Activated CD8-positive, alpha-beta memory T cell treated with anti-CD3 and anti-CD28 coated beads, Interleukin-2, amount 50 U/mL, for 24 hours (primary cell): ENCODE data around the gene NBPF3.
"Not testable (repeated sequence)": the region's sequence is repeated elsewhere in the genome, so short reads cannot be mapped to it uniquely, and the experiment has no call there.

ENCODE experiments used
- DNase-seq: peaks from one replicate; pipeline ENCODE4 v3.0.0-alpha.2; 2020; ENCODE audit errors: extremely low read depth

The NBPF3 gene

DNA sequence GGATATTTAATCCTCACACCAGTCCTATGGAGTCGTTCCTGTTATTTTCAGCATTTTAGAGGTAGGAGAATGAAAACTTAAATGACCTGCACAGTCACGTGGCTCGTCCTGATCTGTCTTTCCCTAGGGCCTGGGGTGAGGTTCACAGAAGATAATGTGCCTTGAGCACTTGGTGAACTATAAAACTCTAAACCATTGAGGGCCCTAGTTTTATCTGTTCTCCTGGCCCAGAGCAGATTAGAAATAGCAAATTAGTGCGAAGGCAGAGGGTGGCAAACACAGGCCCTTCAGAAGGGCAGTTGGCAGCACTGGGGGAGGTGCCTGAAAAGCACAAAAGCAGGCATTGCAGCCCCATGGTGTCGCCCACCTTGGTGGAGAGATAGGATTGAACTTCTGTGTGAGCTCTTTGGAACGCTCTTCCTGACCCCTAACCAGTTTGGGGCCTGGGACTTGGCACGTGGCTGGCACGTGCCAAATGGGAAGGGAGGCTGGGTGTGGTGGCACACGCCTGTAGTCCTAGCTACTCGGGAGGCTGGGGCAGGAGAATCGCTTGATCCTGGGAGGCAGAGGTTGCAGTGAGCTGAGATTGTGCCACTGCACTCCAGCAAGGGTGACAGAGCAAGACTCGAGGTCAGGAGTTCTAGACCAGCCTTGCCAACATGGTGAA is 1.2 kb upstream of the NBPF3 start:
- DNase-seq, result not testable (repeated sequence)

DNA sequence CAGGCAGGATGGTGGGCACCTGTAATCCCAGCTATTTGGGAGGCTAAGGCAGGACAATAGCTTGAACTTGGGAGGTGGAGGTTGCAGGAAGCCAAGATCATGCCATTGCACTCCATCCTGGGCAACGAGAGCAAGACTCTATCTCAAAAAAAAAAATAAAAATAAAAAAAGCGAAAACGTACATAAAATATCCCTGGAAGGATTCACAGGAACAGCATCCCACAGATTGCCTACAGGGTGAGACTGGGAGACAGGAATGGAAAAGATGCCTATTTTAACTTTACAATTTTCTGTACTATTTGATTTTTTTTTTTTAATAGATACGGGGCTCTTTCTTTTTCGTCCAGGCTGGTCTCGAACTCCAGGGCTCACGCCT is 604 bp upstream of the NBPF3 start:
- no peak for DNase-seq

DNA sequence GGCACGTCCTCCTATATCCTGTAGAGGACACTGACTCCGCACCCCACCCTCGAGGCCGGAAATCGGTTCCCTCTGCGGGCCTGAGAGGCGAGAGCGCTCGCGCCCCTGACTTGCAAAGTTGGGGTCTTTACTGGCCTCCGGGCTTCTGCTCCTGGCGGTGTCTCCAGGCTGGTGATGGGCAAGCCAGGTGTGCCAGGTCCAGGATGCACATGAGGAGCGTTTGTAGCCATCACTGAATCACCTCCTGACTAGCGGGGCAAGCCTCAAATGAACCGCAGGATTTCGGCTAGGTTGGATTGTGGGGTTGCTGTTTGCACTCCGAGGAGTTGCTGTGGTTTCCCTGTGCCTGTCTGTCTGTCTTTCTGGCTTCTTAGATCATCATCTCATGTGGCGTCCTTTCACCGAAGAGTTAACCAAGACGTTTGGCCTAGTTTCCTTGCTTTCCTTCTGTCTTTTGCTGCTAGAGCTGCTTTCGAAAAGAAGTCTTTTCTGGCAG is 741 bp downstream of the NBPF3 start:
- DNase-seq, result not testable (repeated sequence)

DNA sequence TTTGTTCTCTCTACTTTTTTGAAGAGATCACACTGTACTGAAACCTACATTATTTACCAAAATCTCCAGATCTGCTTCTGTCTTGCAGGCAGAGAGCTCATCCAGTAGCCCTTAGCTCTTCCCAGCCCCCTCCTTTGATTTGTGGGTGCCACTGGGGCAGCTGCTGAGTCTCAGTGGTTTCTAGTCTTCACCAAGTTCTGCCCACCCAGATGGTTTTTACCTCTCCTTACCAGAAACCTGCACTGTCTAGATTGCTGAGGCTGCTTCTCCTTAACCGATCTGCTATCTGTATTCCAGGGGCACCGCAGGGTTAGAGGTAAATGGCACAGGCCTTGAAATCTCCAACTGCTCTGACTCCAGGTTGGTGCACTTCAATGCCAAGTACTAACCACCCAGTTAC is 6.7 kb downstream of the NBPF3 start:
- DNase-seq, result not testable (repeated sequence)

DNA sequence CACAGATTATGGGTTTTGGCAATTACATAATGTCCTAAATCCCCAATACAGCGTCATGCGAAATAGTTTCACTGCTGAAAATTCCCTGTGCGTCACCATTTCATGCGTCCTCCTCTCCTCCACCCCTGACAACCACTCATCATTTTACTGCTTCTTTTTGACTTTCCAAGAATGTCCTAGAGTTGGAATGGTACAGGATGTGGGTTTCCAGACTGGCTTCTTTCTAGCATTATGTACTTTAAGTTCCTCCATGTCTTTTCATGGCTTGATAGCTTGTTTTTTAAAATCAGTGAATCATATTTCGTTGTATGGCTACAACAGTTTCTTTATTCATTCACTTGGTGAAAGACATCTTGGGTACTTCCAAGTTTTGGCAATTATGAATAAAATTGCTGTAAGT is 7.4 kb downstream of the NBPF3 start:
- DNase-seq, result no peak

DNA sequence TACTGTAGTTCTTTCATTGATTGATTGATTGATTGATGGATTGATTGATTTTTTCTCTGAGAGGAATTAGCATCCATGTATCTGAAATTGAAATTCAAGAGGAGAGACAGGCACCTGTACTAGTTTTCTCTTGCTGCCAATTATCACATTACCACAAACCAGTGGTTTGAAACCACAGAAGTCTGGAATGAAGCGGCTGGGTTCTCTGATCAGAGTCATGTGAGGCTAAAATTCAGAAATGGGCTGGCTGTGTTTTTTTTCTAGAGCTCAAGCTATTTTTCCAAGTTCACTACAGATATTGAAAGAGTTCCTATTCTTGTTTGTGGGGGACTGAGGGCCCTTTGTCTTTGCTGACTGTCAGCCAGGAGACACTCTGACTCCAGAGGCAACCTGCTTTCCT is 10.0 kb downstream of the NBPF3 start:
- no peak for DNase-seq

DNA sequence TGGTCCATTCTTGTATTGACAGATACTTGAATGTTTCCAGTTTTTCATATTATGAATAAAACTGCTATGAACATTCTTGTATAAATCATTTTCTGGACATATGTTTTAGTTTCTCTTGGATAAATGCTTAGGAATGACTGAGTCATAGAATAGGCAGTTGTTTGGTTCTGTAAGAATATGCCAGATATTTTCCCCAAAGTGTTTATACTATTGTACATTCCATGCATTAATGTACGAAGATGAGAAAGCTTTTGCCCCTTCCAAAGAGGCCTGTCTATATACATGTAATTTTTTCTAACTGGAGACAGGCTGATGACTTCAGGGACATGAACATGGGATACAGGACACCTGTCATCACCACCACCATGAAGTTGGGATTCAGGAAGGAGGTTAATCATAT is 11.3 kb downstream of the NBPF3 start:
- no peak for DNase-seq

DNA sequence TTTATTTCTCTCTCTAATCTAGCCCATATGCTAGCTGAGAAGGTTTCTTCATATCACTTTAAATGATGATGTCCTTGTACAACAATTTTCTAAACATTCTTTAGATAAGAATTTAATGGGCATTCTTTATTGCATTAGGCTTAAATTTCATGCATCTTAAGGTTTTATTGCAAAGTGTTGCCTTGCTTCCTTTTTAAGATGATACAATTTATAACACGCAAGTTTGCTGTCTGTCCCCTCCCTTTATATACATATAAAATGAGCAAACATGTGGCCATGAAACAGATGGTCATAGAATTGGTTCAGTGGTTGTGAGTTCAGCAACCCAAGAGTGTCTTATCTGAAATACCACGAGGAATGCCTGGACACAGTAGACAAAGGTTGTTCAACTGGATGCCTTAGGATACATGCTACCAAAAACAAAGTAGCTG is 12.1 kb downstream of the NBPF3 start:
- DNase-seq, result no peak

DNA sequence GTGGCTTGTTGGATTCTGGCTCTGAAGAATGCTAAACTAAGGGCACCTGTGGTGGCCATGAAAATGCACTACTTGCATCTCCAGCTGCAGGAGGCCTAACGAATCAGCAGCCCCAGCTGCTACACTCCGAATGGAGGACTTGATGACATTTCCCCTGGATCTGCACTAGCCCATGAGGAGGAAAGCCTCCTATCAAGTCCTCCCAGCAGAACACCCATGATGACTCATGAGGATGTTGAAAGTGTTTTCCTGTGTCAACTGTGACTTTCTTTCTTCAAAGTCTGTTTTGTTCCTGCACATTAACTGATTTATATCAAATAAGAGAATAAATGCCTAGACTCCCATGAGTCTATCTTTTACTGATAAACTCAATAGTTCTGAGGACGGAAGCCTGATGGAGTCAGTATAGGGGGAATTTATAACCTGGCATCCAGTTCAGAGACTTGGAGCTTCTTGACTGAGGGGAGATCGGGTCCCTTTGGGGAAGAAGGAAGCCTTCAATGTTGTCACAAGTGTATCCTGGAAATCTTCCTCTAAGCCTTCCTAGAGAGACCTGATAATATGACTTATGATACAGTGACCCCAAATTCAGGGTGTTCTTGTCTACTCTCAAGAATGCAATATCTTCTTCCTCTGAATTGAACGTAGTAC is 14.2 kb downstream of the NBPF3 start:
- not testable (repeated sequence) for DNase-seq

DNA sequence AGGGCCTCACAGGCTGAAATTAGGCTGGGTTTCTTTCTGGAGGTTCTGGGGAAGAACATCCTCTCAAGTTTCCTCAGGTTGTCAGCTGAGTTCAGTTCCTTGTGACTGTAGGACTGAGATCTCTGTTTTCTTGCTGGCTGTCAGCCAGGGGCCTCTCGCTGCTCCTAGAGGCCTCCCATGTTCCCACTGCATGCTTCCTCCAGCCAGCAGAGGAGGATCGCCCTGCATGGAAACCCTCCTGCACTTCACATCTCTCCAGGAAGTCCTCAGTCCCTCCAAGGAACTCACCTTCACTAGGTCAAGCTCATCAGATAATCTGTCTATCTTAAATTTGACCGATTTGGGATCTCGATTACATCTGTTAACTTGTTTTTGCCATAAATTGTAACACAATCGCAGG is 15.0 kb downstream of the NBPF3 start:
- DNase-seq, result not testable (repeated sequence)

DNA sequence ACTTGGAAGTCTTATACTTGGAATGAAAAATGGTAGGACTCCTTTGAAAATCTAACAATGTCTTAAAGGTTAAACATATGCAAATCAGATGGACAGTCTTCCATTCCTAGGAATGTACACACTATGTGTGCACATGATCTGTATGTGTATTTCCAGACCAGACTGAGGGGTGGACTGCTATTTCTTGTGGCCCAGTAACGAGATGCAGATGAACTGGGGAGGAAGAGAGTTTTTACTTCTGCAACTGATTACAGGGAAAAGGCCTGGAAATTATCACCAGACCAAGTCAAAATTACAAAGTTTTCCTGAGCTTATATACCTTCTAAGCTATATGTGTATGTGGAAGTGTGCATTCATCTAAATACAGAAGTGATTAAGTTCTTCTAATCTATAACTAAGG is 17.7 kb downstream of the NBPF3 start:
- DNase-seq, result no peak

DNA sequence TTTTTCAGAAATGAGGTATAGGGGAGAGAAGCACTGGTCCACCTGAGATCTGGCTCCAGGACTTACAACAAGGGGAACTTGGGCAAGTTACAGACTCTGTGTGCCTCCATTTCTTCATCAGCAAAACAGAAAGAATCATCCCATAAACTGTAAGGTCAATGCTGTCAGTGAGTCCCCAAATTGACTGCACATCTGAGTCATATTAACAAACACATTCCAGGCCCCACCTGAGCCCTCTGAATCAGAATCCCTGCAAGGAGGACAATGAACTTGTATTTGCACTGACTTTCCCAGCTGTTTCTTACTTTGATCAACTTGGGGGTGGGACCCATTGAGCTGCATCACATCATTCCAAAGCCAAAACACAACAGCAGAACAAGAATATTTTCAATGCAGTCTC is 25.2 kb downstream of the NBPF3 start:
- DNase-seq, result not testable (repeated sequence)

DNA sequence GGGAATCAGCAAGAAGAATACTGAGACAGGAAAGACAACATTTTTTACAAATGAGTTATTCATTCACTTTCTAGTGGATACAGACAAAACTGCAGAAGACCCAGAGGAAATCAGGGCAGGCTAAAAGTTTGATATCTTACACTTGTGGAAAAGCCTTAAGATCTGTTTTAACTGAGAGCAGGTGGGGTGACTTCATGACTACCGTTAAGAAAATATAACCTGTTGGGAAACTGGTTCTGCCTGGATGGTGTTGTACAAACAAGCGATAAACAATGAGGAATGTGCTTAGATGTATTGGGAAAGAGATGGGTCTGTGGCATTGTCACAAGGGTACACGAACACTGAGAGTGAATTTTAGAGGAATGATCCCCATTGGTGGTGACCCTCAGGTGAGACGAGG is 28.0 kb downstream of the NBPF3 start:
- not testable (repeated sequence) for DNase-seq

DNA sequence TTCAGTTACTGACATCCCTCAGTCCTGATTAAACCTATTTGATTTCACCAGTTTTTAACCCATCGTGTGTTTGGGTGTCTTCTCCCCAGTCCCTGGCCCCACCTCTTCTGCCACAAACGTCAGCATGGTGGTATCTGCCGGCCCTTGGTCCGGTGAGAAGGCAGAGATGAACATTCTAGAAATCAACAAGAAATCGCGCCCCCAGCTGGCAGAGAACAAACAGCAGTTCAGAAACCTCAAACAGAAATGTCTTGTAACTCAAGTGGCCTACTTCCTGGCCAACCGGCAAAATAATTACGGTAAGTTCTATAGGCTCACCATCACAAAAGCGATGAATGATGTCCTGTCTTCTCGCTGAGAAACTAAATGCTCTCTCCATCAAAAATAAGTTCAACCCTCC is 28.7 kb downstream of the NBPF3 start:
- no peak for DNase-seq

DNA sequence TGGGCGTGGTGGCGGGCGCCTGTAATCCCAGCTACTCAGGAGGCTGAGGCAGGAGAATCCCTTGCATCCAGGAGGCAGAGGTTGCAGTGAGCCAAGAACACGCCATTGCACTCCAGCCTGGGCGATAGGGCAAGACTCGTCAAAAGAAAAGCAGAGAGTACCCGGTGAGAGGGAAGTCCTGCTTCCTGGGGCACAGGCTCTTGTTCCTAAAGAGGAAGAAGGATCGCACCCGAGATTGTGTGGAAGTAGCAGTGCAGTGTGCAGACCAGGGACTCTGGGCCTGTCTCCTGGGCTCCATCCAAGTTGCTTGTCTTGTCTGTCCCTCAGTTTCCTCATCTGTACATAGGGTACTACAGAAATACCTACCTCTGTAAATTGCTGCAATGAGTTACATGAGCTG is 29.6 kb downstream of the NBPF3 start:
- DNase-seq, result no peak

DNA sequence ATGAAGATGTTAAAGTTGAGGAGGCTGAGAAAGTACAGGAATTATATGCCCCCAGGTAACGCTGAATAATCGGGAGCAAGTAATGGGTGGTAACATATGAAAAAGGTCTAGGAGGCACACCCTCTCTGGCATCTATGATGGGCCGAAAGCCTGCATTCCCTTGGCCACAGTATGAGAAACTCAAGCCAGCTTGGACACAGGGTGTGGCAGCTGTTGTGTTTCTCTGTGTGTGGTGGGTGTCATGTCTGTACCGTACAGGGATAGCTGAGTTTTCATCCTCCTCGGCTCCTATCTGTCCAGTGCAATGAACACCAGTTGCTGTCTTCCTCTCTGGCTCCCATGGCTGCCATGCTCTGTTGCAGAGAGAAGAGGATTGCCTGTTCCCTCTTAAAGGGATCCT is 32.9 kb downstream of the NBPF3 start:
- DNase-seq, result no peak

DNA sequence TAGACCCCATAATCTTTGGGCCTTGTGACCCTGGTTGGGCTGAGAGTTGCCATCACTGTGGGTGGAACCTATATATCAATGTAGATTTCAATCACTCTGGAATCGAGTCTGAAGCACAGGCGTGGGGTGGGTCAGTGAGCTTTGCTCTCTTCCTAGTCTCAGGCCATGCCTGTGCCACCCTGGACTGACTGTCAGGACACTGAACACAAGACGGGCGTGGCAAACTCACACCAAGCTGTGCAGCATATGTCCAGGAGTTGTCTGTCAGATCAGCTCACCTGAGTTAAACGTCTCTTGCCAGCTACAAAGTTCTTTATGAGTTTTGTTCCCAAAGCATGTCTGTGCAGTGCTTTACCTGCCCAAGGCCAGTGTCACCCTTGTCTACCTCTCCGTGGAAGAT is 38.4 kb downstream of the NBPF3 start:
- DNase-seq, result no peak

DNA sequence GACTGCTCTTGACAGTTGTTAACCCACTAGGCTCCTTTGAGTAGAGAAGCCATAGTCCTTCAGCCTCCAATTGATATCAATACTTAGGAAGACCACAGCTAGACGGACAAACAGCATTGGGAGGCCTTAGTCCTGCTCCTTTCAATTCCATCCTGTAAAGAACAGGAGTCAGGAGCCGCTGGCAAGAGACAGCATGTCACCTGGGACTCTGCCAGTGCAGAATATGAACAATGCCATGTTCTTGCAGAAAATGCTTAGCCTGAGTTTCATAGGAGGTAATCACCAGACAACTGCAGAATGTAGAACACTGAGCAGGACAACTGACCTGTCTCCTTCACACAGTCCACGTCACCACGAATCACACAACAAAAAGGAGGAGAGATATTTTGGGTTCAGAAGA is 43.9 kb downstream of the NBPF3 start:
- not testable (repeated sequence) for DNase-seq

DNA sequence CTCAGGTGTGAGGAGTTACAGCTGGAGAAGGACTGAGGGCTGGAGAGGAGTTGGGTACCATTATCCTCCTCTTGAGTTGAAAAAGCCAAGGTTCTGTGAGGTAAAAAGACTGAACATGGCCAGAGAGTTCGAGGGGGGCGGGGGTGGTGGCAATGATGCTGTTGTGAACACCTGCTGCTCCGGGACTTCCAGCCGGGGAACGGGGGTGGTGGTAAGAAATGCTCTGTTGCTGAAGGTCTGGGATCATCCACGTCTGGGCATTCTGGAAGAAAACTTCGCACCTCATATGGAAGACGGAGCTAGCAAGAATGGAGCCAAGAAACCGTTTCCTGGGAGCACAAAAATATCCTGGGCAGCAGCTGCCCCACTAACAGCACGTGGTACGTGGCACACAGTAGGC is 49.2 kb downstream of the NBPF3 start:
- DNase-seq, result no peak

DNA sequence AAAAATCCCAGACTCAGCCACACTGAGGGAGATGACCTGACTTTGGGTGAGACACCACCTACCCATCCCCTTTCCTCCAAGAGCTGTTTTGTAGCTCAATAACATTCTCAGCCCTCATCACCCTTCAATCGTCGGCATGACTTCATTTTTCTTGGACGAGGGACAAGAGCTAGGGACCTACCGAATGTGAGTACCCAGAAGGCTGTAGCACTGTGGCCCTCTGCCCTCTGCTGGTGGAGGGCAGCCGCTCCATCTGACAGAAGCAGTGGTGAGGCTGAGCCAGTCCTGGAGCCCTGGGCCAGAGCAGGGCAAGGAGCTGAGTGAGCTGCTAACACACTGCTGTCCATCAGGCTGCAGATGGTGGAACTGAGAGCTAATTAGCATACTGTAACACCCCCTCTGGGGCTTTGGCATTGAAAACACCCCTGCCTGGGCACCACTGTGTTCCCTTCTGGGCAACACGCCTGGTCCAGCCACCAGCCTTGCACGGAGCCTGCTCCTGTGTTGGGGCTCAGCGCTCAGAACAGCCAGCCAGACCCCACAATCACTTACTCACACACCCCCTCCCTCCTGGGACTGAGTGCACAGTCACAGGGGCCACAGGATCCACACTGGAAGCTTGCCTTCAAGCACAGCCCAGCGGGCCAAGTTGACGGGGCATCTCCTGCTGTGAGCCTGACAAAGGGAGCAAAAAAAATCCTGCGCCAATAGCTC is 51.0 kb downstream of the NBPF3 start:
- DNase-seq, result no peak

DNA sequence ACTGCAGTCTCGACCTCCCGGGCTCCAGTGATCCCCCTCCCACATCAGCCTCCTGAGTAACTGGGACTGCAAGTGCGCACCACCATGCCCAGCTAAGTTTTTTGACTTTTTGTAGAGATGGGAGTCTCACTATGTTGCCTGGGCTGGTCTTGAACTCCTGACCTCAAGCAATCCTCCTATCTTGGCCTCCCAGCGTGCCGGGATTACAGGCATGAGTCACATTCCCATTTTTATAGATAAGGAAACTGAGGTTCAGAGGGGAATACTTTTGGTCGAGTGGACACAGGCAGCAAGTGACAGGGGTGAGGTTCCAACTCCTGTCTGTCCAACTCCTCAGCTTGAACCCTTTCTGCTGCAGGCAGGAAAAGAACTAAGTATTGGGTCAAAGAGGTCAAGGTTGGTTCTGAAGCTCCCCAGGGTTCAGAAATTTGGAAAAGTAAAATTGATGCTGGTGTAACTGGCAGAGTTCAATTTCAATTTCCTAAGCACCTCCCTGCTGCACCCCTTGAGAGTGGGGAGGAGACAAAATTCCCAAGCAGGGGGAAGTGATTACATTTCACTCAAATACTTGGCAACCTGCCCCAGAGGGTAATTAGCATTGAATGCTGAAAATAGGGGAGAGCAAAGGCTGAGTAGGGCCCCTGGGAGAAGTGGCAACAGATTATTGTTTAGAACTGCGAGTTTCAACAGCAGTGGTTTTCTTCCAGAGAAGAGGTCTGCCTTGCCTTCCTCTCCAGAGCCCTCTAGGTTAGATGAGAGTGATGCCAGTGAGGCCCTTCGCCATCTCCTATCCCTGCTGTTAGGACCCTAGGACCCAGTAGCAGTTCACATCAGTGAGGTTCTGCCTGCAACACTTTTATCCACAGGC is 51.8 kb downstream of the NBPF3 start:
- DNase-seq, result no peak

DNA sequence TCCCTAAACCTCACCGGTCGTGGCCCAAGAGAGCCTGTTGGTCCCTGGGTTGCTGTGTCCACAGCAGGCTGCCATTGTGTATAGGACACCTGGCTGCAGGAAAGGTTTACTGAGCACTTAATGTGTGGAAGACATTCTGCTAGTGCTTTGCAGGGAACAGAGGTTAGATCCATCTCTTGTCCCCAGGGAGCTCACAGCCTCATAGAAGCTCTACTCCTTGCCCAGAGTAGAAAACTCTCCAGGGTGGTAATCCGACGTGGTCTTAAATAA is 52.4 kb downstream of the NBPF3 start:
- no peak for DNase-seq
